GM12891 (cell line): Measurements from ENCODE around the gene MERTK.

ENCODE experiments used
- POLR2A ChIP-seq: IDR thresholded peaks from 2 replicates; pipeline ENCODE4 v1.6.1; 2011; ENCODE audit warnings: low read depth, low read length, control low read depth
- POLR2AphosphoS5 ChIP-seq: IDR thresholded peaks from 2 replicates; pipeline ENCODE4 v1.6.1; 2011; ENCODE audit warnings: low read depth, low read length, control low read depth

GRCh38 chr2:111970453-111970852 is 72.0 kb downstream of the MERTK start:
- TF ChIP-seq POLR2A (no peak), POLR2AphosphoS5 (no peak)
